ENCODE data around the gene RALBP1.

GRCh38 chr18:9545029-9545428, 69.7 kb downstream of the RALBP1 start:
- TF ChIP-seq POLR2A (IDR thresholded peaks at IDR 0.05; ENCODE audit: low read depth, low read length) (no peak), POLR2AphosphoS5 (IDR thresholded peaks at IDR 0.05; ENCODE audit: low read depth, low read length) (no peak), SPI1 (IDR thresholded peaks at IDR 0.05; ENCODE audit: low read depth, low read length) (no peak), TAF1 (IDR thresholded peaks at IDR 0.05; ENCODE audit: low read depth, low read length) (no peak)

Data from GM12891 (cell line).